Erythroblast (primary cell): ENCODE results near the gene ETV2.

Experiments
- GATA1 ChIP-seq: IDR thresholded peaks from 2 replicates; pipeline ENCODE4 v1.6.1; 2011; ENCODE audit warnings: low read depth, mild to moderate bottlenecking, control low read depth, low read length, moderate library complexity
- POLR2A ChIP-seq: IDR thresholded peaks from 2 replicates; pipeline ENCODE4 v1.6.1; 2011; ENCODE audit warnings: mild to moderate bottlenecking, low read length

DNA sequence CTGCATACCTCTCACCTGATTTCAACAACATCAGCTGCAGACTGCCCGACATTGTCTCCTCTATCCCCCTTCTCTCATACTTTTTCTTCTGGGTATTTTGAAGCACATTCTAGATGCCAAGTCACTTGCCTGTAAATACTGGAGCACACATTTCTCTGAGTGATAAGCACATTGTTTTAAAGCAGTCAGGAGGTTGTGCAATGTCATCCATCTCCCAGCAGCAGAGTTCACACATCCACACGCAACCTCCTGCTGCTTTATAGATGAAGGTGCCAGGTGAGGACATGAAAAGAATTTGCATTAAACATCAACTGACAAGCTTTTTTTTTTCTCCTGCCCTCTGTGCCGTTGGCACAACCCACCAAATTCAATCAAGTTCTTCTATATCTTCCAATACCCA is 30.3 kb downstream of the ETV2 start:
- TF ChIP-seq POLR2A (no peak), GATA1 (no peak)
